HUES6 (cell line): ENCODE data around the gene CARD18.
"Not testable (repeated sequence)": the region's sequence is repeated elsewhere in the genome, so short reads cannot be mapped to it uniquely, and the experiment has no call there.

ENCODE experiments used
- H3K27ac ChIP-seq: 2 replicates; pipeline ENCODE4 v1.7.0; 2013; ENCODE audit warnings: low read depth, mild to moderate bottlenecking, low read length, inconsistent platforms
- H3K27me3 ChIP-seq: 2 replicates; pipeline ENCODE4 v1.6.1; 2013; ENCODE audit warnings: low read length; ENCODE audit not compliant: control insufficient read depth, insufficient read depth
- H3K36me3 ChIP-seq: 2 replicates; pipeline ENCODE4 v1.6.1; 2013; ENCODE audit warnings: low read length; ENCODE audit not compliant: control insufficient read depth, insufficient read depth
- H3K4me1 ChIP-seq: 2 replicates; pipeline ENCODE4 v1.6.1; 2013; ENCODE audit warnings: low read length; ENCODE audit not compliant: control insufficient read depth, insufficient read depth
- H3K4me3 ChIP-seq: 2 replicates; pipeline ENCODE4 v1.5.1; 2013; ENCODE audit warnings: low read depth, low read length
- H3K9ac ChIP-seq: one replicate; pipeline ENCODE4 v1.6.1; 2013; ENCODE audit warnings: mild to moderate bottlenecking, low read length
- H3K9me3 ChIP-seq: 2 replicates; pipeline ENCODE4 v1.6.1; 2013; ENCODE audit warnings: low read depth, low read length; ENCODE audit not compliant: control insufficient read depth, insufficient read depth

CARD18 gene

GRCh38 chr11:105106140-105106539 is 33.4 kb downstream of the CARD18 start:
- 0 out of 2 replicates have a peak, but pooled peaks cover 5% of the 10 kb centered on the region for H3K9me3 ChIP-seq
- H3K27me3 ChIP-seq, result no peaks in the 10 kb centered on the region
- no peak overlapping the region for H3K4me3 ChIP-seq
- H3K4me1 ChIP-seq, result no peaks in the 10 kb centered on the region
- no peak overlapping the region for H3K27ac ChIP-seq
- H3K9ac ChIP-seq, result no peak overlapping the region
- H3K36me3 ChIP-seq, result no peaks in the 10 kb centered on the region

DNA sequence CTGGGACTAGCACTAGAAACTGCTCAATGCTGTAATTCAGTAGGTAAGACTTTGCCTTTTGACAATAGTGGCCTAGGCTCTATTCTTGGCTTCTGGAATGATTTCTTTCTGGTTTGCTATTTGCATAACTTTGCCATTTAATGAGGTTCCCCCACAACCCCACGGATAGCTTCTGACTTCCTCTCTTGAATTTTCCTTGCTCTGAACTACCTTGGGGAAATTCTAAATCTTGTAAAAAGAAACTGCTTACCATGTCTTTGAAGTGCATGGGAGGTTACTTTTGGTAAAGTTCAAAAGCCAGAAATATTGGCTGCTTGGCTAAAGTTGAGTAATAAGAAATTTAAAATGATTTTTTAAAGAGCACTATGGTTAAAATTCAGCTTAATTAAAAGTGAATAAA is 35.3 kb downstream of the CARD18 start:
- H3K36me3 ChIP-seq, result no peaks in the 10 kb centered on the region
- H3K4me3 ChIP-seq, result no peak overlapping the region
- H3K27me3 ChIP-seq, result no peaks in the 10 kb centered on the region
- H3K27ac ChIP-seq, result no peak overlapping the region
- H3K9me3 ChIP-seq, result 0 out of 2 replicates have a peak, but pooled peaks cover 5% of the 10 kb centered on the region
- H3K4me1 ChIP-seq, result peaks cover 3% of the 10 kb centered on the region; the same call in 1 of the 2 replicates
- H3K9ac ChIP-seq, result no peak overlapping the region

GRCh38 chr11:105103336-105103735 is 36.2 kb downstream of the CARD18 start:
- no peak overlapping the region for H3K27ac ChIP-seq
- H3K27me3 ChIP-seq, result no peaks in the 10 kb centered on the region

DNA sequence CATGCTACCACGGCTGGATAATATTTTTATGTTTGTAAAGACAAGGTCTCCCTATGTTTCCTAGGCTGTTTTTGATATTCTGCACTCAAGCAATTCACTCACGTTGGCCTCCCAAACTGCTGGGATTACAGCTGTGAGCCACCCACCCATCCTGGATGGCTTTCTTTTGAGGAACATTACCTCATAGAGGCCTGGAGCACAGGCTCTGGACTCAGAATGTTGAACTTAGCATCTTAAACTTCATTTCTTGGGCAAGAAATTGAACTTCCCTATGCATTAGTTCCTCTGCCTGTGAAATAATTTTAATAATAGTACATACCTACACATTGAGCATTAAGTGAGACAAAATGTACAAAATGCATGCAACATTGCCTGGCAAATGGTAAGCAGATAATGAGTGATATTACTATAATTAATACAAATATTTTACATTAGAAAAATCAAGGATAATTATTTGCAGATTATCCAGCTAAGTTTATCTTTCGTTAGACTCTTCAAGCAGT is 37.4 kb downstream of the CARD18 start:
- not testable (repeated sequence) for H3K27ac ChIP-seq, H3K27me3 ChIP-seq, H3K9me3 ChIP-seq, H3K4me1 ChIP-seq, H3K4me3 ChIP-seq, H3K9ac ChIP-seq, H3K36me3 ChIP-seq

More at GRCh38 chr11:105103336-105103735, 36.2 kb downstream of the CARD18 start:
- Histone ChIP-seq H3K4me3 (no peak overlapping the region), H3K9ac (no peak overlapping the region), H3K4me1 (peaks cover 3% of the 10 kb centered on the region; the same call in 1 of the 2 replicates), H3K36me3 (no peaks in the 10 kb centered on the region), H3K9me3 (0 out of 2 replicates have a peak, but pooled peaks cover 5% of the 10 kb centered on the region)

GRCh38 chr11:105100981-105101630 is 38.5 kb downstream of the CARD18 start:
- no peak overlapping the region for H3K27ac ChIP-seq
- H3K9me3 ChIP-seq, result 0 out of 2 replicates have a peak, but pooled peaks cover 3% of the 10 kb centered on the region
- H3K9ac ChIP-seq, result no peak overlapping the region
- H3K36me3 ChIP-seq, result no peaks in the 10 kb centered on the region
- no peaks in the 10 kb centered on the region for H3K27me3 ChIP-seq
- peaks cover 3% of the 10 kb centered on the region; the same call in 1 of the 2 replicates for H3K4me1 ChIP-seq
- H3K4me3 ChIP-seq, result no peak overlapping the region

GRCh38 chr11:105100206-105100605 is 39.4 kb downstream of the CARD18 start:
- Histone ChIP-seq H3K27ac (no peak overlapping the region), H3K4me1 (peaks cover 3% of the 10 kb centered on the region; the same call in 1 of the 2 replicates), H3K9me3 (0 out of 2 replicates have a peak, but pooled peaks cover 3% of the 10 kb centered on the region), H3K9ac (no peak overlapping the region), H3K36me3 (no peaks in the 10 kb centered on the region), H3K27me3 (no peaks in the 10 kb centered on the region), H3K4me3 (no peak overlapping the region)

DNA sequence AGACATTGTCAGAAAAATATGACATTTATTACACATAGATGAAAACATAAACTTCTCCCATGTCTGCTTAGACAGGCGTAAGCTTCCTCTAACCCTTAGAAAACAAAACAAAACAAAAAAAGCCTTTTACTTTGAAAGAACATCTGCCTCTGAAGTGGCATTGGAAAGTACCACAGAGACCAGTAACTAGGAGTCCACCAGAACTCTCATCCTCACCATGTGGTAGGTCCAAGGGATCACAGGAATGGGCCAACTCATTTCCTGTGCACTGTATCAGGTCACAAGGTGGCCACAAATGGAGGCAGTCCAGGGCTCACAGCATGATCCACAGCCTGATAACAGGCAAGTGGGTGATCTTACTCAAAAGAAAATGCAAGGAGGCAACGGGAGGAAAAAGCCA is 40.0 kb downstream of the CARD18 start:
- H3K27ac ChIP-seq, H3K9ac ChIP-seq, H3K27me3 ChIP-seq, H3K4me3 ChIP-seq, H3K36me3 ChIP-seq, H3K4me1 ChIP-seq, H3K9me3 ChIP-seq: not testable (repeated sequence)

- no peaks in the 10 kb centered on the region for H3K36me3 ChIP-seq
- H3K9me3 ChIP-seq, result no peaks in the 10 kb centered on the region
- H3K27me3 ChIP-seq, result no peaks in the 10 kb centered on the region
- H3K4me1 ChIP-seq, result no peaks in the 10 kb centered on the region
- H3K4me3 ChIP-seq, result no peak overlapping the region
- no peak overlapping the region for H3K27ac ChIP-seq
- no peak overlapping the region for H3K9ac ChIP-seq
Measured at GRCh38 chr11:105092256-105093239, 47.0 kb downstream of the CARD18 start.
